HG03108 (cell line): ENCODE measurements around the gene RAB12.
"Not testable (repeated sequence)": the region's sequence is repeated elsewhere in the genome, so short reads cannot be mapped to it uniquely, and the experiment has no call there.

ENCODE experiments used
- ATAC-seq: cut with Tn5 transposase; IDR thresholded peaks from one replicate; pipeline ENCODE4 v1.9.1; 2021; ENCODE audit warnings: moderate library complexity; ENCODE audit not compliant: unreplicated experiment

The RAB12 gene

GRCh38 chr18:8611916-8612576, 2.8 kb downstream of the RAB12 start:
- ATAC-seq, result no peak

DNA sequence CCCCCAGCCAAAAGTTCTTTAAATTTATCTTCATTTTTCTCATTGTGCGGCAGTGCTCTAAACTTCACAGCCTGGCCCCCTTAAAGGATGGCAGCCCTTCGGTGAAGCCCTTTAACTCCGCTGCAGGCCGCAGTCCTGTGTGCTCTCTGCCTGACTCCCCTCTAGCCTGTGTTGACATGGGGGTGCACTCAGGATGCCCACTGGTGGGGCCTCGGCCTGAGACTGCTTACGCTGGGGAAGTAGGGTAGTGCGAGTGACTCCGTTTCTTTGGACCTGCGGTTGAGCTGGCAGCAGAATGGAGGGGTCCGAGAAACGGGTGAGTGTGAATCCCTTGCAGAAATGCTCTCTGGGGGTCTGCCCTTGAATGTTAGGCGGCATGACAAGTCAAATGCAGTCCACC, 5.6 kb downstream of the RAB12 start:
- ATAC-seq, result no peak

- ATAC-seq, result no peak
Observed at GRCh38 chr18:8615397-8616027, 6.3 kb downstream of the RAB12 start.

- ATAC-seq, result no peak
Observed at GRCh38 chr18:8616028-8616401, 6.8 kb downstream of the RAB12 start.

DNA sequence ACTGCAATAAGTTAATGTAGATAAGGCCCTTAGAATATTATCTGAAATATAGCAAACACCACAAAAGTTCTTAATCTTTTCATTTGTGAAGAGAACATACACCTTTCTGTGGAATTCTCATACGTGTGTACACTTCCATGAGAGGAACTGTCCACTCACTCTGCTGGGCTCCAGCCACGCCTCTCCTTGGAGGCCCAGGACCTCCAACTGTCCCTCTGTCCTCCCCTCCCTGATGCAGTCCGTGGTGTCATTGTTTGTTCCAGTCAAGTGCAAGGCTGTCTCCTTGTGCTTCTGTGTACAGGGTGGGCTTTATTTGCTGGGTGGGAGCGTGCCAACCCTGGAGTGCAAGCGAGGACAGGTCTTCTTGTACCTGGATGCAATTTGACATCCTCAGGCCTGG, 8.7 kb downstream of the RAB12 start:
- no peak for ATAC-seq

DNA sequence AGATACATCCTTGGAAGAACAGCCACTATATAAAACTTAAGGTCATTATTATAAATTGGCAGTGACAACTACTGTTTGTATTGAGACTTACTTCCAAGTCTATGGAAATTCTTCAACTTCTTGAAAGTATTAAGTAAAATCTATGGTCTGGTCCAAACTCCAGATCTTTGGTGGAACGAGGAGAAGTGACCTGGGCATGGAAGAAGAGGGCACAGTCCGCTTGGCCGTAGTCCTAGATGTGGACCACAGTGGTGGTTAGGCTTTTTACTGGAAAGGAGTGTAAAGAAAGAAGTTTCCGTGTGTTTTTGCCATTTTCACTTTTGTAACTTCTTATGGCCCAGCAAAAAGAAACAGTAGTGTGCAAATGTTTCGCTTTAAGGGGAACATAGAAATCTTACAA, 9.8 kb downstream of the RAB12 start:
- no peak for ATAC-seq

GRCh38 chr18:8619835-8620577, 10.8 kb downstream of the RAB12 start:
- no peak for ATAC-seq

DNA sequence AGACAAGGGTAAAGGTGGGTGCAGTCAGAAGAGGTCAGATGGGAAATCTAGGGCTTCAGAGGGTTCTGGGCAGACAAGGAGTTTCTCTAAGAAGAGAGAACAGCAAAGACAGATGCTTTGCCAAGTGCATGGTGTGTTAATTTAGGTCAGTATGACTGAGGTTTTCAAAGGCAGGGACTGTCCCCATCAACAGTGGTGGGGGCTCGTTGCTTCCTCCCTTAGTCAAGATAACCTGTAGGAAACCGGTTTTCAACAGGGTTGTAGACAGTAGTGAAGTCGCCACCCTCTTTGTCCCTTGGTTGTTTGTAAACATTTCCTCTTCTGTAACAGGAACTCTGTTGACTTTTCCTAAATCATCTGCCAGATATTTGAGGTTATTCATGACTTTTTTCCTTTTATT, 11.6 kb downstream of the RAB12 start:
- no peak for ATAC-seq

GRCh38 chr18:8622625-8623024, 13.4 kb downstream of the RAB12 start:
- ATAC-seq, result not testable (repeated sequence)

- ATAC-seq, result peak; percentile 84
Observed at GRCh38 chr18:8623549-8624106, 14.4 kb downstream of the RAB12 start.

GRCh38 chr18:8625461-8626092, 16.3 kb downstream of the RAB12 start:
- no peak for ATAC-seq

- no peak for ATAC-seq
Observed at GRCh38 chr18:8626414-8627106, 17.3 kb downstream of the RAB12 start.

- no peak for ATAC-seq
Observed at GRCh38 chr18:8627107-8627472, 17.9 kb downstream of the RAB12 start.

- no peak for ATAC-seq
Observed at GRCh38 chr18:8627540-8627939, 18.3 kb downstream of the RAB12 start.

DNA sequence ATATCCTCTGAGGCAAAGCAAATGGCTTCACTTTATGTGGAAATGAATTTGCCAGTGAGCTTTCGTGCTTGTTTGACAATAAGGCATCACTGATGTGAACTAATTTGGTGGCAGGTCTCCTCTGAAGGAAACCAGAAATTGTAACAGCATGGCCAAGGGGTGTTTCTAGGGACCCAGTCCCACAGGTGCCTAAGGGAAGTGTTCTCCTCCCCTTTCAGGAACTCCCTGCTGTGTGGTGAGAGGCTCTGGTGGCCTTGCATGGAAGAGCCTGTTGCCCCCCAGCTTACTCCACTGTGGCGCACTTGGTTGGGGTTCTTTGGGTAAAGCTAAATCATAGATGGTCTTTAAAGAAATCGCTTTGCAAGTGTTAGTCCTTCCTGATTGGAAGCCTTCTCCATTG, 20.4 kb downstream of the RAB12 start:
- ATAC-seq, result no peak

DNA sequence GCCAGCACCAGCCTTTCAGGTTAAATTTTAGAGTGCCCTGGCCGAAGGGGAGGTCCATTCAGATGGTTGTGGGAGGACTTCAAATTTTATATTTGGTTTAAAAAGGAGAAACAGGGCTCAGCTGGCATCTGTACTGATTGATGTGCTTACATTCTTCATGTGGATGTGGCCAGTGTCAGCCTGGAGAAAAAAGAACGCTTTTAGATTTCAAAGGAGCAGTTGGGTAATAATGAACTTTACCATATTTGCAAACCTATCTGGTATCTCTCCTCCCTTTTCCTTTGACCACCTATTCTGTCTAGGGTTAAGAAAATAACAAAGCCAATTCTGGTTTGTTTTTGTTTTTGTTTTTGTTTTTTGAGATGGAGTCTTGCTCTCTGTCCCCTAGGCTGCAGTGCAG, 21.3 kb downstream of the RAB12 start:
- no peak for ATAC-seq

DNA sequence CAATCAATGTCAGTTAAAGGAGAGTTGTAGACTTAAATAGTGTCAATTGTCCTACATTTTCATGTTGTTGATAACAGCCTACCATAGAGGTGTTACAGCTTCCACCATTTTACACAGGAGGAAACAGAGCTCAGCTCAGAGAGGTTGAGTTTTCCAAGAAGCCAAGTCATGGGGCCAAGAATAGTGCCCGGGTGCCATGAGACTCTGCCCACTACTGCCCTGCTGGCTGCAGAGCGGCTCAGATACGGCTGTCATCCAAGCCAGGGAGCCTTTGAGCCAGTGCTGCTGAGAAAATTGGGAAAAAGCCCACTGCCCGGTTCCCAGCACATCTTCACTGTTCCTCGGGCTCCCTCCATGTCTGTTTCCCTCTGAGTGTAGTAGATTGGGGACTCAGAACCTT, 22.0 kb downstream of the RAB12 start:
- no peak for ATAC-seq

DNA sequence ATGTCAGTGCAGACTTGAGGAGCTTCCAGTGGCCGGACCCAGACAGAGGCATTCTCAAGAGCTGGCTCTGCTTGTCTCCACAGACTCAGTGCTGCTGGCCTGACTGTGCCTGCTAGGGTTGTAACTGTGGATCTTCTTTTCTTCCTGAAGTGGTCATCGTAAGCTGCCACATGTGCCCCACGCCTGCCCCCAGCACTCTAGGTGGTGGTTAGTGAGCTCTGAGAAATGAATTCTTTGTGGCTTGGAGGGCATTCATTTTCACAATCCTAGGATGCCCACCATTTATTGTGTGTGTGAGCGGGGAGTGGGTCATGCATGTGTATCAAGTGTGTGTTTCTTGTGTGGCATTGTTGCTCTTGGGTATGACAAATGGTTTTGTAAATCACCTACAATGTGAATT, 23.1 kb downstream of the RAB12 start:
- ATAC-seq, result no peak

DNA sequence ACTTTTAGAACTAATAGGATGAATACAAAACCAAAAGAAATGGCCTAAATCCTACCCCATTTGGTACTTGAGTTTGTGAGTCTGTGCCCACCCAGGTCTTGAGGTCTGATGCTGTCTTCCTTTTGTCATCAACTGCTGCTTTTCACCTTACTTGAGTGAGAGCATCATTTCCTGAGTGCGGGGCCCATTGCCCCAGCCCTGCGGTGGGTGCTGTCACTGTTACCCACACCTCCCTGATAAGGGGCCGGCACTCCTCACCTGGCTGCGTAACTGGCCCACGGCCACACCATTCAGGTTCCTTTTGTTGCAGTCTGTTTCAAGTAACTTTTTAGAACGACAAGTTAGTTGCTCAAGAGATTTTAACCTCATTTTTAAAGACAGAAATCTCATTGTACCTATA, 25.3 kb downstream of the RAB12 start:
- no peak for ATAC-seq

GRCh38 chr18:8635087-8635486, 25.9 kb downstream of the RAB12 start:
- no peak for ATAC-seq

DNA sequence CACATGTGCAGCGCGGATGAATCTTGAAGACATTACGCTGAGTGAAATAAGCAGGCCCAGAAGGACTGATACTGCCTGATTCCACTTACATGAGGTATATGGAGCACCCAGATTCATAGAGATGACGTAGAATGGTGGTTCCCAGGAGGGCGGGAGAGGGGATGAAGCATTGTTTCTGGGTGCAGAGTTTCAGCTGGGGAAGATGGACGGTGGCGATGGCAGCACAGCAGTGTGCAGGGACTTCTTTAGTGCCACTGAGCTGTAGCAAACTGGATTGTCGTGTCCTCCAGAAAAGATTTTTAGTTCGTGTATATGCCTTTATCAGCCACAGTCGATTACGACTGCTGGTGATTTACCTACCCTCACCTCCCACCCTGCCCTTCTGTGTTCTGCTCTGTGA, 30.5 kb downstream of the RAB12 start:
- no peak for ATAC-seq
